ENCODE results near the gene FGF22.
A peak's percentile ranks its signal among the peaks of the same experiment; 100 is the strongest.

The FGF22 gene

GRCh38 chr19:681029-682019 is 41.6 kb downstream of the FGF22 start:
- peak in 1 of 2 donors; percentile 65 for DNase-seq

- no peak for DNase-seq
Measured at GRCh38 chr19:682678-683320, 43.1 kb downstream of the FGF22 start.

GRCh38 chr19:685454-685931 is 45.8 kb downstream of the FGF22 start:
- no peak for DNase-seq

GRCh38 chr19:686589-687297 is 47.1 kb downstream of the FGF22 start:
- DNase-seq = no peak

- no peak for DNase-seq
Measured at GRCh38 chr19:687569-688166, 48.0 kb downstream of the FGF22 start.

GRCh38 chr19:688214-688613 is 48.5 kb downstream of the FGF22 start:
- no peak for DNase-seq

- no peak for DNase-seq
Measured at GRCh38 chr19:688992-689391, 49.3 kb downstream of the FGF22 start.

GRCh38 chr19:690203-690602 is 50.5 kb downstream of the FGF22 start:
- no peak for DNase-seq

Measured in CD4-positive, alpha-beta T cell treated with Interleukin-1 beta for 1 hour (primary cell).